Measurements from ENCODE around the gene GCNT2.

Gene GCNT2

DNA sequence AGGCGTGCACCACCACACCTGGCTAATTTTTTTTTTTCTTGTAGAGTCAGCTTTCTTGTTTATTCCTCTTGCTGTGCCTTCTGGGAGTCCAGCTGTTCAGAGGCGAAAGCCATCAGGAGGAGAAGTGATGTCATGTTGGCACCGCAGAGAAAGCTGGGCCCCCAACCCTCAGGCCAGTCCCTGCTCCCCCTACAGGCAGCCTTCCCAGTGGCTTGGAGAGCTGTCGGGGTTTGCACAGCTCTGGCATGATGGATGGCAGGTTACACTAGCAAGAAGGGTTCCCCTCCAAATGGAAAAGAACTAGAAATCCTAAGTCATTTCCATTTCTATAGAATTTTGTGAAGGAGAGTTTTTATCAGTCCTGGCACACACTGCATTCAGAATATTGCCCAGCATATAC, 100.7 kb downstream of the GCNT2 start:
- H3K4me1 ChIP-seq (ENCODE audit: insufficient read depth, insufficient read length) = no peaks in the 10 kb centered on the region
- no peak for DNase-seq (ENCODE audit: low read depth, low spot score)
- H3K36me3 ChIP-seq (ENCODE audit: insufficient read depth, insufficient read length, low read length) = peaks cover 37% of the 10 kb centered on the region
- no peaks in the 10 kb centered on the region for H3K27me3 ChIP-seq (ENCODE audit: insufficient read depth, insufficient read length)
- no peak overlapping the region for H3K4me3 ChIP-seq (ENCODE audit: insufficient read length, low read depth)
- no peaks in the 10 kb centered on the region for H3K9me3 ChIP-seq (ENCODE audit: insufficient read depth, low read length)
- TF ChIP-seq SUZ12 (IDR thresholded peaks at IDR 0.05; ENCODE audit: extremely low read depth, insufficient read depth, insufficient read length) (no peak), ZNF274 (IDR thresholded peaks at IDR 0.05; ENCODE audit: low read depth, low read length) (no peak), YY1 (IDR thresholded peaks at IDR 0.05; ENCODE audit: insufficient read depth, insufficient read length) (no peak)
- no peak overlapping the region for H3K9ac ChIP-seq (ENCODE audit: insufficient read length, low read depth)

GRCh38 chr6:10624836-10625235, 103.7 kb downstream of the GCNT2 start:
- Histone ChIP-seq H3K4me1 (ENCODE audit: insufficient read depth, insufficient read length) (no peaks in the 10 kb centered on the region), H3K9me3 (ENCODE audit: insufficient read depth, low read length) (no peaks in the 10 kb centered on the region), H3K4me3 (ENCODE audit: insufficient read length, low read depth) (no peak overlapping the region), H3K36me3 (ENCODE audit: insufficient read depth, insufficient read length, low read length) (peaks cover 48% of the 10 kb centered on the region), H3K27me3 (ENCODE audit: insufficient read depth, insufficient read length) (no peaks in the 10 kb centered on the region), H3K9ac (ENCODE audit: insufficient read length, low read depth) (no peak overlapping the region)
- no peak for DNase-seq (ENCODE audit: low read depth, low spot score)
- TF ChIP-seq YY1 (IDR thresholded peaks at IDR 0.05; ENCODE audit: insufficient read depth, insufficient read length) (no peak), ZNF274 (IDR thresholded peaks at IDR 0.05; ENCODE audit: low read depth, low read length) (no peak), SUZ12 (IDR thresholded peaks at IDR 0.05; ENCODE audit: extremely low read depth, insufficient read depth, insufficient read length) (no peak)

DNA sequence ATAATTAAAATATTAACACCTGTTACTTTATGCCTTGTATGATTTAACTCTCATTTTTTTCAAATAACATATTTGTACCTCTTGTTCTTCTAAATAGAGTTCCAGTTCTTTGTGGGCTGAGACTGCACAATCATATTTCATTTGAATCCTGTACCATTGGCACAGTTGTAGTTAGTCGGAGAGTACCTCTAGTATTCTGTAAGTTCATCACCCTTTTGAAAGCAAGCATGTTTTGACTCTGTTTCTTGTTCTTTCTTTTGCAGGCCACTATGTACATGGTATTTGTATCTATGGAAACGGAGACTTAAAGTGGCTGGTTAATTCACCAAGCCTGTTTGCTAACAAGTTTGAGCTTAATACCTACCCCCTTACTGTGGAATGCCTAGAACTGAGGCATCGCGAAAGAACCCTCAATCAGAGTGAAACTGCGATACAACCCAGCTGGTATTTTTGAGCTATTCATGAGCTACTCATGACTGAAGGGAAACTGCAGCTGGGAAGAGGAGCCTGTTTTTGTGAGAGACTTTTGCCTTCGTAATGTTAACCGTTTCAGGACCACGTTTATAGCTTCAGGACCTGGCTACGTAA, 105.1 kb downstream of the GCNT2 start:
- Histone ChIP-seq H3K27me3 (ENCODE audit: insufficient read depth, insufficient read length) (no peaks in the 10 kb centered on the region), H3K4me1 (ENCODE audit: insufficient read depth, insufficient read length) (no peaks in the 10 kb centered on the region), H3K4me3 (ENCODE audit: insufficient read length, low read depth) (no peak overlapping the region), H3K9ac (ENCODE audit: insufficient read length, low read depth) (no peak overlapping the region), H3K9me3 (ENCODE audit: insufficient read depth, low read length) (no peaks in the 10 kb centered on the region), H3K36me3 (ENCODE audit: insufficient read depth, insufficient read length, low read length) (peaks cover 46% of the 10 kb centered on the region)
- TF ChIP-seq ZNF274 (IDR thresholded peaks at IDR 0.05; ENCODE audit: low read depth, low read length) (no peak), YY1 (IDR thresholded peaks at IDR 0.05; ENCODE audit: insufficient read depth, insufficient read length) (no peak), SUZ12 (IDR thresholded peaks at IDR 0.05; ENCODE audit: extremely low read depth, insufficient read depth, insufficient read length) (no peak)
- no peak for DNase-seq (ENCODE audit: low read depth, low spot score)

DNA sequence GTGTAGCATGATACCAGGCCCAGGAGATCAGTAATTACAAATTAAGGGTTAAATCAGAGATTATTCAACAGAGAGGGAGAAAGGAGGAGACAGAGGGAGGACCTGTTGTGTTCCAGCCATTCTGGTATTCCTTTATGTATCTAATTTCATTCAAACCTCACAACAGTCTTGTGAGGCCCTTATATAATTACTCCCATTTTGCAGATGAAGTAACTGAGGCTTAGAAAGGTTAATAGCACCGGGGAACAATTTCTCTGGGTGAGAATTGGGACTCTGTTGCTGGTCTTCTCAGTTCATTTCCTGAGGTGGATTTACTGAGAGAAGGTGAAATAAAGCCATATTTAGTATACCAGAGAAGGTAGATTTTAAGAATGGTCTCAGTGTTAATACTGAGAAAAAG, 106.6 kb downstream of the GCNT2 start:
- H3K9ac ChIP-seq (ENCODE audit: insufficient read length, low read depth) = no peak overlapping the region
- H3K27me3 ChIP-seq (ENCODE audit: insufficient read depth, insufficient read length) = no peaks in the 10 kb centered on the region
- DNase-seq (ENCODE audit: low read depth, low spot score) = no peak
- TF ChIP-seq SUZ12 (IDR thresholded peaks at IDR 0.05; ENCODE audit: extremely low read depth, insufficient read depth, insufficient read length) (no peak), ZNF274 (IDR thresholded peaks at IDR 0.05; ENCODE audit: low read depth, low read length) (no peak), YY1 (IDR thresholded peaks at IDR 0.05; ENCODE audit: insufficient read depth, insufficient read length) (no peak)
- H3K4me3 ChIP-seq (ENCODE audit: insufficient read length, low read depth) = no peak overlapping the region
- H3K4me1 ChIP-seq (ENCODE audit: insufficient read depth, insufficient read length) = no peaks in the 10 kb centered on the region
- peaks cover 36% of the 10 kb centered on the region for H3K36me3 ChIP-seq (ENCODE audit: insufficient read depth, insufficient read length, low read length)
- no peaks in the 10 kb centered on the region for H3K9me3 ChIP-seq (ENCODE audit: insufficient read depth, low read length)

DNA sequence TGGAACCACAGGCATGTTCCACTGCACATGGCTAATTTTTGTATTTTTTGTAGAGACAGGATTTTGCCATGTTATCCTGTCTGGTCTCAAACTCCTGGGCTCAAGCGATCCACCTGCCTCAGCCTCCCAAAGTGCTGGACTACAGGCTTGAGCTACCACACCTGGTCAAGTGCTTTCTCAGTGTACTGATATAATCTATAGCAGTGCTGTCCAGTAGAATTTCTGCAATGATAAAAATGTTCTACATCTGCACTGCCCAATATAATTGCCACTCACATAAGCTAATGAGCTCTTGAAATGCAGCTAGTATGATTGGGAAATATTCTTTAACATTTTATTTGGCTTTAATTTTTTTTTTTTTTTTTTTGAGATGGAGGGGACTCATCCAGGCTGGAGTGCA, 109.0 kb downstream of the GCNT2 start:
- no peaks in the 10 kb centered on the region for H3K9me3 ChIP-seq (ENCODE audit: insufficient read depth, low read length)
- H3K27me3 ChIP-seq (ENCODE audit: insufficient read depth, insufficient read length) = no peaks in the 10 kb centered on the region
- no peak overlapping the region for H3K9ac ChIP-seq (ENCODE audit: insufficient read length, low read depth)

DNA sequence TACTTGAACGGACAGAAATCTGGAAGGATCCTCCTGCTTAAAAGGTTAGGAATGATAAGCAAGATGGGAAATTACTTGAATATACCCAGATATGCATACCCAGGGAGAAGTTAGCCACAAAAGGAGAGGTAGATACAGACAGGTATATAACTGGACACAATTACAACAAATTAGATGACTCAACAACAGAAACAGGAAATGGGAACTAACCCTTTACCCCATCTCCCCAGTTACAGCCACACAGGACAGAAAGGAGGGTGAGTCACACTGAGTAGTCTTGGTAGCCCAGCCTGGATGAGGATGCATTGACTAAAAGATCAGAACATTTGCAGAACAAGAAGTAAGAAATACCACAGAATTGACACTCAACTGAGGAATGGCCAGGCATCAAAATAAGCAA, 112.1 kb downstream of the GCNT2 start:
- no peaks in the 10 kb centered on the region for H3K36me3 ChIP-seq (ENCODE audit: insufficient read depth, insufficient read length, low read length)
- H3K9ac ChIP-seq (ENCODE audit: insufficient read length, low read depth) = no peak overlapping the region
- no peak overlapping the region for H3K4me3 ChIP-seq (ENCODE audit: insufficient read length, low read depth)
- H3K27me3 ChIP-seq (ENCODE audit: insufficient read depth, insufficient read length) = no peaks in the 10 kb centered on the region
- no peak for DNase-seq (ENCODE audit: low read depth, low spot score)
- H3K4me1 ChIP-seq (ENCODE audit: insufficient read depth, insufficient read length) = no peaks in the 10 kb centered on the region
- peaks cover 6% of the 10 kb centered on the region; the same call in 1 of the 2 replicates for H3K9me3 ChIP-seq (ENCODE audit: insufficient read depth, low read length)
- TF ChIP-seq YY1 (IDR thresholded peaks at IDR 0.05; ENCODE audit: insufficient read depth, insufficient read length) (no peak), SUZ12 (IDR thresholded peaks at IDR 0.05; ENCODE audit: extremely low read depth, insufficient read depth, insufficient read length) (no peak), ZNF274 (IDR thresholded peaks at IDR 0.05; ENCODE audit: low read depth, low read length) (no peak)

More for the DNA sequence above, 109.0 kb downstream of the GCNT2 start:
- Histone ChIP-seq H3K4me1 (ENCODE audit: insufficient read depth, insufficient read length) (no peaks in the 10 kb centered on the region), H3K36me3 (ENCODE audit: insufficient read depth, insufficient read length, low read length) (peaks cover 23% of the 10 kb centered on the region), H3K4me3 (ENCODE audit: insufficient read length, low read depth) (no peak overlapping the region)
- TF ChIP-seq YY1 (IDR thresholded peaks at IDR 0.05; ENCODE audit: insufficient read depth, insufficient read length) (no peak), SUZ12 (IDR thresholded peaks at IDR 0.05; ENCODE audit: extremely low read depth, insufficient read depth, insufficient read length) (no peak), ZNF274 (IDR thresholded peaks at IDR 0.05; ENCODE audit: low read depth, low read length) (no peak)
- DNase-seq (ENCODE audit: low read depth, low spot score) = no peak

DNA sequence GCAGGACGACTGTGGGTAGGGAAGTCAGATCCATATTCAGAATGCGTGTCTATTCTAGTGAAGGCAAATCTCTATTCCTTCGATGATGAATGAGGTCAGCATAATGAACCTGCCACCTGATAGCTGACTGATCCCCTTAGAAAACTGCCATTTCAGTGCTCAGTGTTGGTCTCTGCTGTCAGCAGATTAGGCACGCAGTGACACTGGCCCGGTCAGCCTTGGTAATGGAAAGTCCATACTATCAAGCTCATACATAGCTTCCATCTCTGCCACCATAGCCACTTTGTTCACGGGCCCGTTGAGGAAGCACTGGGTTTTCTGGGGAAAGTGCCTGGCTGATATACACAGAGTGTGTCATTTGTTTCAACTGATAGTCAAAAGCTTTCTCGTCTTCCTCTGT, 119.3 kb downstream of the GCNT2 start:
- H3K9ac ChIP-seq (ENCODE audit: insufficient read length, low read depth) = no peak overlapping the region

More for the DNA sequence above, 119.3 kb downstream of the GCNT2 start:
- Histone ChIP-seq H3K27me3 (ENCODE audit: insufficient read depth, insufficient read length) (no peaks in the 10 kb centered on the region), H3K4me1 (ENCODE audit: insufficient read depth, insufficient read length) (no peaks in the 10 kb centered on the region), H3K36me3 (ENCODE audit: insufficient read depth, insufficient read length, low read length) (no peaks in the 10 kb centered on the region), H3K4me3 (ENCODE audit: insufficient read length, low read depth) (no peak overlapping the region), H3K9me3 (ENCODE audit: insufficient read depth, low read length) (peaks cover 17% of the 10 kb centered on the region; the same call in 1 of the 2 replicates)
- TF ChIP-seq SUZ12 (IDR thresholded peaks at IDR 0.05; ENCODE audit: extremely low read depth, insufficient read depth, insufficient read length) (no peak), YY1 (IDR thresholded peaks at IDR 0.05; ENCODE audit: insufficient read depth, insufficient read length) (no peak), ZNF274 (IDR thresholded peaks at IDR 0.05; ENCODE audit: low read depth, low read length) (no peak)
- DNase-seq (ENCODE audit: low read depth, low spot score) = no peak
